H9 (cell line): Measurements from ENCODE around the gene TIMELESS. TPM values are rescaled to one million over a fixed set of nuclear protein-coding genes. Genes with fewer than 3 reads are reported as not detected.

ENCODE experiments used
- DNase-seq: peaks from one replicate; pipeline ENCODE4 v3.0.0-alpha.2; 2017
- H2AFZ ChIP-seq: one replicate; pipeline ENCODE4 v1.6.1; 2013; ENCODE audit warnings: mild to moderate bottlenecking, low read length, control low read depth, moderate library complexity
- H2AK5ac ChIP-seq: 2 replicates; pipeline ENCODE4 v1.6.1; 2013; ENCODE audit warnings: low read length, control low read depth, mixed read lengths; ENCODE audit not compliant: insufficient read length
- H2BK120ac ChIP-seq: one replicate; pipeline ENCODE4 v1.6.1; 2013; ENCODE audit warnings: low read depth, mild to moderate bottlenecking, low read length, control low read depth, inconsistent platforms; ENCODE audit not compliant: poor library complexity, severe bottlenecking
- H2BK12ac ChIP-seq: 2 replicates; pipeline ENCODE4 v1.6.1; 2013; ENCODE audit warnings: low read length, control low read depth, mixed read lengths, low read depth; ENCODE audit not compliant: insufficient read length
- H2BK15ac ChIP-seq: 2 replicates; pipeline ENCODE4 v1.6.1; 2013; ENCODE audit warnings: low read depth, low read length, control low read depth
- H2BK20ac ChIP-seq: one replicate; pipeline ENCODE4 v1.6.1; 2013; ENCODE audit warnings: low read depth, mild to moderate bottlenecking, low read length, control low read depth, inconsistent platforms; ENCODE audit not compliant: poor library complexity, severe bottlenecking
- H2BK5ac ChIP-seq: 2 replicates; pipeline ENCODE4 v1.6.1; 2013; ENCODE audit warnings: low read length, control low read depth, mixed read lengths; ENCODE audit not compliant: insufficient read length
- H3K14ac ChIP-seq: 2 replicates; pipeline ENCODE4 v1.6.1; 2013; ENCODE audit warnings: low read length, control low read depth; ENCODE audit not compliant: insufficient read depth
- H3K18ac ChIP-seq: 2 replicates; pipeline ENCODE4 v1.6.1; 2013; ENCODE audit warnings: low read depth, mild to moderate bottlenecking, mixed read lengths, low read length, control low read depth; ENCODE audit not compliant: insufficient read length
- H3K23ac ChIP-seq: 2 replicates; pipeline ENCODE4 v1.6.1; 2013; ENCODE audit warnings: low read length, control low read depth, mixed read lengths, low read depth; ENCODE audit not compliant: insufficient read length
- H3K23me2 ChIP-seq: 2 replicates; pipeline ENCODE4 v1.6.1; 2013; ENCODE audit warnings: low read depth, mild to moderate bottlenecking, mixed read lengths, low read length, control low read depth; ENCODE audit not compliant: insufficient read length, poor library complexity, severe bottlenecking
- H3K27ac ChIP-seq: 2 replicates; pipeline ENCODE4 v1.5.1; 2013; ENCODE audit warnings: low read length, control low read depth, mixed read lengths, low read depth; ENCODE audit not compliant: insufficient read length
- H3K27me3 ChIP-seq: 2 replicates; pipeline ENCODE4 v1.6.1; 2013; ENCODE audit warnings: low read length, control low read depth, inconsistent platforms; ENCODE audit not compliant: insufficient read depth
- H3K4ac ChIP-seq: 2 replicates; pipeline ENCODE4 v1.6.1; 2013; ENCODE audit warnings: low read depth, mild to moderate bottlenecking, control low read depth, inconsistent platforms, low read length, moderate library complexity
- H3K4me1 ChIP-seq: 2 replicates; pipeline ENCODE4 v1.6.1; 2013; ENCODE audit warnings: low read length, control low read depth, inconsistent platforms; ENCODE audit not compliant: insufficient read depth
- H3K4me2 ChIP-seq: 2 replicates; pipeline ENCODE4 v1.6.1; 2013; ENCODE audit warnings: low read length, control low read depth, mixed read lengths; ENCODE audit not compliant: insufficient read length, insufficient read depth
- H3K56ac ChIP-seq: 2 replicates; pipeline ENCODE4 v1.6.1; 2013; ENCODE audit warnings: low read depth, mild to moderate bottlenecking, mixed read lengths, low read length, control low read depth; ENCODE audit not compliant: insufficient read length
- H3K79me1 ChIP-seq: 2 replicates; pipeline ENCODE4 v1.6.1; 2013; ENCODE audit warnings: low read depth, mild to moderate bottlenecking, moderate library complexity, low read length, control low read depth, inconsistent platforms; ENCODE audit not compliant: insufficient read depth, poor library complexity, severe bottlenecking
- H3K79me2 ChIP-seq: 2 replicates; pipeline ENCODE4 v1.6.1; 2013; ENCODE audit warnings: low read length, control low read depth, inconsistent platforms; ENCODE audit not compliant: insufficient read depth
- H3K9ac ChIP-seq: 2 replicates; pipeline ENCODE4 v1.6.1; 2013; ENCODE audit warnings: low read length, control low read depth, mixed read lengths; ENCODE audit not compliant: insufficient read length; ENCODE audit errors: extremely low read depth
- H3K9me3 ChIP-seq: one replicate; pipeline ENCODE4 v1.6.1; 2013; ENCODE audit warnings: low read depth, low read length, inconsistent platforms; ENCODE audit not compliant: control insufficient read depth
- H3T11ph ChIP-seq: one replicate; pipeline ENCODE4 v1.6.1; 2013; ENCODE audit warnings: mild to moderate bottlenecking, low read length, control low read depth, inconsistent platforms
- H4K20me1 ChIP-seq: one replicate; pipeline ENCODE4 v1.6.1; 2013; ENCODE audit not compliant: control insufficient read depth, insufficient read length, insufficient read depth
- H4K5ac ChIP-seq: 2 replicates; pipeline ENCODE4 v1.6.1; 2013; ENCODE audit warnings: low read depth, mild to moderate bottlenecking, mixed read lengths, low read length, control low read depth; ENCODE audit not compliant: insufficient read length
- H4K8ac ChIP-seq: replicated peaks from 2 replicates; pipeline ENCODE4 v1.6.1; 2013; ENCODE audit warnings: low read length, control low read depth, mixed read lengths, low read depth; ENCODE audit not compliant: insufficient read length
- H4K91ac ChIP-seq: 2 replicates; pipeline ENCODE4 v1.6.1; 2013; ENCODE audit warnings: low read depth, mild to moderate bottlenecking, moderate library complexity, mixed read lengths, low read length, control low read depth; ENCODE audit not compliant: insufficient read length
- H3K27ac Mint-ChIP-seq, 3 experiments: 2 replicates in 2 of 3; 3 replicates in 1 of 3; pipeline ENCODE4 v1.8.0; 2020 to 2021; ENCODE audit warnings: mixed read lengths in 3 of 3, mild to moderate bottlenecking in 1 of 3, moderate library complexity in 1 of 3
- H3K27me3 Mint-ChIP-seq: 2 replicates; pipeline ENCODE4 v1.8.0; 2021; ENCODE audit warnings: low read depth, mild to moderate bottlenecking, moderate library complexity, mixed read lengths
- H3K36me3 Mint-ChIP-seq, 3 experiments: 2 replicates in 2 of 3; 3 replicates in 1 of 3; pipeline ENCODE4 v1.8.0; 2020 to 2021; ENCODE audit warnings: low read depth in 3 of 3, mixed read lengths in 3 of 3; ENCODE audit not compliant: insufficient read depth in 1 of 3
- H3K4me1 Mint-ChIP-seq, 2 experiments: 2 replicates each; pipeline ENCODE4 v1.8.0; 2020; ENCODE audit warnings: mixed read lengths in 2 of 2
- H3K4me3 Mint-ChIP-seq, 2 experiments: 2 replicates in 1 of 2; 3 replicates in 1 of 2; pipeline ENCODE4 v1.8.0; 2020 to 2021; ENCODE audit warnings: mild to moderate bottlenecking in 2 of 2, mixed read lengths in 2 of 2, moderate library complexity in 1 of 2
- H3K9me3 Mint-ChIP-seq, 2 experiments: 2 replicates in 1 of 2; 3 replicates in 1 of 2; pipeline ENCODE4 v1.8.0; 2020; ENCODE audit warnings: mild to moderate bottlenecking in 2 of 2, mixed read lengths in 2 of 2, moderate library complexity in 1 of 2
- CTCF ChIP-seq: fragments of 200-600 bp; sonication (generic); conservative IDR thresholded peaks from 3 replicates; pipeline ENCODE4 v1.8.0; 2021; ENCODE audit warnings: antibody characterized with exemption, mild to moderate bottlenecking
- WGBS: extraction: QIAGEN DNeasy Blood & Tissue Kit; methylation state at CpG from one replicate; pipeline ENCODE4 v1.1.7; 2013; ENCODE audit warnings: missing lambda C conversion rate, low lambda C conversion rate, mixed read lengths; ENCODE audit not compliant: insufficient read length; ENCODE audit errors: extremely low coverage; 5-methylcytosine and 5-hydroxymethylcytosine counted together
- total RNA-seq: library from RNA; stranded (reverse); gene quantifications from 2 replicates; pipeline ENCODE4 v1.2.1, GENCODE V29; 2021

The TIMELESS gene
- total RNA-seq, 1 experiment from 2014 or later = 68.0 TPM

- Histone ChIP-seq H2AK5ac (no peak within 1 kb of the TSS), H4K20me1 (no peaks in the 10 kb centered on the region), H2BK5ac (no peak within 1 kb of the TSS), H3K4me2 (no peak within 1 kb of the TSS), H3K4ac (no peak within 1 kb of the TSS), H3K9me3 (no peaks in the 10 kb centered on the region), H3K79me2 (no peaks in the 10 kb centered on the region), H3K27me3 (no peaks in the 10 kb centered on the region), H2BK15ac (no peak within 1 kb of the TSS), H3K4me1 (peaks cover 4% of the 10 kb centered on the region; the same call in 1 of the 2 replicates), H3K23me2 (no peaks in the 10 kb centered on the region), H3K79me1 (no peaks in the 10 kb centered on the region), H3K14ac (no peak within 1 kb of the TSS), H3K9ac (no peak within 1 kb of the TSS), H4K5ac (no peak within 1 kb of the TSS), H3K18ac (no peak within 1 kb of the TSS), H2BK20ac (no peak within 1 kb of the TSS), H3T11ph (no peak within 1 kb of the TSS), H4K91ac (no peak within 1 kb of the TSS), H2BK12ac (no peak within 1 kb of the TSS), H3K27ac (no peak within 1 kb of the TSS), H2AFZ (no peak within 1 kb of the TSS), H2BK120ac (no peak within 1 kb of the TSS), H4K8ac (no peak within 1 kb of the TSS), H3K23ac (no peak within 1 kb of the TSS), H3K56ac (no peak within 1 kb of the TSS)
- no peak for TF ChIP-seq CTCF
- H3K9me3 Mint-ChIP-seq = no peaks in the 10 kb centered on the region; a peak in 1 of 5 replicates
- no peak within 1 kb of the TSS for H3K4me3 Mint-ChIP-seq
- H3K4me1 Mint-ChIP-seq = peaks cover 37 to 38% of the 10 kb centered on the region in 2 experiments
- H3K36me3 Mint-ChIP-seq = no peaks in the 10 kb centered on the region; a peak in 2 of 7 replicates
- DNase-seq = no peak
- H3K27me3 Mint-ChIP-seq = peaks cover 9% of the 10 kb centered on the region
- no CpG with 5 or more reads among the region's 5 CpGs for WGBS
- H3K27ac Mint-ChIP-seq = no peak within 1 kb of the TSS; a peak in 1 of 7 replicates
Measured at GRCh38 chr12:56454557-56454956, 5.3 kb upstream of the TIMELESS start, which contains the start of gene MIP. TSS of gene MIP (minus strand) at chr12:56454657. CDS start at chr12:56454613, 44 bp downstream.
